Stimulated activated CD8-positive, alpha-beta memory T cell treated with anti-CD3 and anti-CD28 coated beads, Interleukin-7, amount 100 ng/mL, for 48 hours (primary cell): Measurements from ENCODE around the gene IFIH1.

Experiments
- DNase-seq, 2 donors: peaks; one replicate each; pipeline ENCODE4 v3.0.0-alpha.2; 2020; ENCODE audit warnings: low read depth in 1 of 2; ENCODE audit errors: extremely low read depth in 1 of 2

IFIH1 gene

DNA sequence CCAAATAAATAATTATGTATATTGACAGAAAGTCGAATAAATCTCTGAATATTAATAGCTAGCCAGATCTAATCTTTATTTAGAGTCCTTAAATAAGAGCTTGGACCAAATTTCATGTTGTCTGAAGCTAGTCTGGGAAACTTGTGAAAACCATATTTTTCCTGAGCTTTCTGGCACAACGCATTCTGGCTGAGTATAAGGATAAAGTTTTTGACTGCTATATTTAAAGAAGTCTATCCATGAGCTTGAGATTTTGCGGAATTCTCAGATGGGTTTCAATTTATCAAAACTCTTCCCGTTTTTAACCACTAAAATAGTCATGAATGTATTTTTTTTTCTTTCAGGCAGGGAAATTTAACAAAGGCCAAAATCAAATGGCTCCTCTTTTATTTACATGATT, 99.1 kb downstream of the IFIH1 start:
- no peak for DNase-seq

DNA sequence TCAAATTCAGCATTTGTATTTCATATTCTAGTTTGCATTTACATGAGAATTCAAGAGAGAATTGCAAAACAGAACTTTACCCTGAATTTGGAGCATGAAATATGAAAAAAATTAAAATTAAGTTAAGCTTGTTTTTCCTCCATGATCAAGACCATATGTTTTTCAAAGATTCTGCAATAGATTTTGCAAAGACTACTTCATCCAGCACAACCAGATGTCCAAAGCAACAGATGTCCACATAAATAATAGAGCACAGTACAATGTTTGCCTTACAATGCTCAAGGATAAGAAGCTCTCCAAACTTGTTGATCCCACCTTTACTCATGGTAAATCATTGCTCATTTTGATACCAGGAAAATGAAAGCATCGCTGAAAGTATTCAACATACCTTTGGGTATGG, 100.9 kb downstream of the IFIH1 start:
- DNase-seq, result no peak
